HK-2 (cell line): ENCODE measurements around the gene WFDC2.

Source experiments
- DNase-seq: peaks from one replicate; pipeline ENCODE4 v3.0.0-alpha.2; 2018; ENCODE audit not compliant: unreplicated experiment

The WFDC2 gene

GRCh38 chr20:45469336-45470261 lies at the start of gene WFDC2:
WFDC2 (plus strand) TSS chr20:45469753; CDS start chr20:45469782, 29 bp downstream.
- DNase-seq: peak; percentile 34

- DNase-seq: no peak
These were observed 49.4 kb upstream of the WFDC2 start for GRCh38 chr20:45420125-45420524.

- no peak for DNase-seq
These were observed 45.9 kb upstream of the WFDC2 start for GRCh38 chr20:45423700-45424099.

DNA sequence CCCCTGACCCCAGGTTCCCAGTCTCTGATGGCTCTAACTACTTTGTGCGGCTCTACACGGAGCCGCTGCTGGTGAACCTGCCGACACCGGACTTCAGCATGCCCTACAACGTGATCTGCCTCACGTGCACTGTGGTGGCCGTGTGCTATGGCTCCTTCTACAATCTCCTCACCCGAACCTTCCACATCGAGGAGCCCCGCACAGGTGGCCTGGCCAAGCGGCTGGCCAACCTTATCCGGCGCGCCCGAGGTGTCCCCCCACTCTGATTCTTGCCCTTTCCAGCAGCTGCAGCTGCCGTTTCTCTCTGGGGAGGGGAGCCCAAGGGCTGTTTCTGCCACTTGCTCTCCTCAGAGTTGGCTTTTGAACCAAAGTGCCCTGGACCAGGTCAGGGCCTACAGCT lies 44.0 kb upstream of the WFDC2 start:
- no peak for DNase-seq

DNA sequence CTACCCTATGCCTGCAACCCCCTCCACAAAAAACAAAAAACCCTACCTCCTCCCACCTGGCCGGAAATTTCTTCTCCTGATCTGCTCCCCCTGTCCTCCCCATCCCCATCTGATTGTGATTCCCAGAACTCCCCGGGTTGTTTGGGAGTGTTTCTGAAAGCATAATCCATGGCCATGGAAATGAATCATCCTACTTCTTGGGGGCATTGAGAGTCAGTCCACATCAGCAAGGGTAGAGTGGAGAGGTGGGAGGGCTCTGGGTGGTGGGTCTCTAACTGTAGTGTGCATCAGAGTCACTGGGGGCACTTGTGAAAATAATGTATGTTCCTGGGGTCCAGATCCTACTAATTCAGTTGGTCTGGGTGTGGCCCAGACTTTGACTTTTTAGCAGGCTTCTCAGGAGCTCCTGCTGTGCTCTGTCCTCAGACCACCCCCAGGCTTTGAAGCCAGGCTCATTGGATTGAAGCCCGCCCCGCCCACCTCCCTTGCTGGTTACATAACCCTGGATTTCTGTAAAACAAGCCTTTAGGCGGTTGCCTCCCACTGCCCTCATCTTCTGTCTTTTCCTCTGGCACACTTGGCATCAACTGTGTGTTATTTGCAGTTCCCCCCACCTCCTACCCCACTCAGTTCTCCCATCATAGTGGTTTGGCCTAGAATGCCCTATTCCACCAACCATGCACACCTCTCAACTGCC lies 43.1 kb upstream of the WFDC2 start:
- DNase-seq: no peak

DNA sequence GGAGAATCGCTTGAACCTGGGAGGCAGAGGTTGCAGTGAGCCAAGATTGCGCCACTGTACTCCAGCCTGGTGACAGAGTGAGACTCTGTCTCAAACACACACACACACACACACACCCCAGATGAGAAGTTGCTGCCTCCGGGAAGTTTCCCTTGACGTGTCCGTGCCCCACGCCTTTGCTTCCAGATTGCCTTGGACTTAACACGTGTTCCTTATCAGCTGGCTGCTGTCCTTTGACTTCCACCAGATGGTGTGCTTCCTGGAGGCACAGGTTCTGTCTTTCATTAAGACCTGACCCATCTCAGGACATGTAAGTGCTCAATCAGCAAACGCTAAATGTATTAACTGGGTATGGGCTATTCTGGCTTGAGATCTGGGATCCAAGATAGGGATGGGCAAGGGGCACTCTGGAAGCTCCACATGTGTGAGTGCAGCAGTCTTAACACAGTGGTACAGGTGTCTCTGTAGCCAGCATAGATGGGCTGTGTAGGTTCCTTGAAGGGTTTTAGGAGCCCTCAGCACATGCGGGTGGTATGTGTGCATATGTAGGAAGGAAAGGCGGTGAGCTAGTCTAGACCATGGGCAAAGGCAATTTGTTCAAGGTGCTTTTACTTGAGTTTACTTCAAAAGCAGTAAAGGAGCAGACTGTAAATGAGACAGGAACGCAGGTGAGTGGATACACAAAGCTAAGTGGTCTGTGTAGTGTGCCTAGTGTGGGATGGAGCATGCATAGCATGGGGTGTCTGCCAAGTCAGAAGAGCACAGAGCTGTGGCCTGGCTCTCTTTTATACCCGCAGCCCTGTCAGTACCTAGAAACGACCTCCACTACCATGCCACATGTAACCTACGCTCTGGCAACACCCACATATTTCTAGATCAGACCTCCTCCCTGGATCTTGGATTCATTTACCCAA lies 42.1 kb upstream of the WFDC2 start:
- DNase-seq: no peak

DNA sequence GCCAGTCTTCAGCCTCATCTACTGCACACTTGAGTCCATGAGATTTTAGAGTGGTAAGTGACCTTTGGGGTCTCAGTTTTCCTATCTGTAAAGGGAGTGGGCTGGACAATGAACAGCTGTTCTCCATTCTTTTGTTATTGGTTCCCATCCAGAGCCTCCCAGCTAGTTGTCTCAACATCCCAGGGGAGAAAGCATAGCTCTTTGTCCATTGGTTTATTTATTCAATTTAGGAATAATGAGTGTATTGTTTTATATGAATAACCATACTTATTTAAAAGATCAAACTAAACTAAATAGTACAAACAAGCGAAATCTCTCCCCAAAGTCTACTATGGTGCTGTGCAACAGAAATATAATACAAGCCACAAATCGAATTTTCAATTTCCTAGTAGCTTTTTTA lies 39.9 kb upstream of the WFDC2 start:
- no peak for DNase-seq

- no peak for DNase-seq
These were observed 37.3 kb upstream of the WFDC2 start for GRCh38 chr20:45432294-45432693.

DNA sequence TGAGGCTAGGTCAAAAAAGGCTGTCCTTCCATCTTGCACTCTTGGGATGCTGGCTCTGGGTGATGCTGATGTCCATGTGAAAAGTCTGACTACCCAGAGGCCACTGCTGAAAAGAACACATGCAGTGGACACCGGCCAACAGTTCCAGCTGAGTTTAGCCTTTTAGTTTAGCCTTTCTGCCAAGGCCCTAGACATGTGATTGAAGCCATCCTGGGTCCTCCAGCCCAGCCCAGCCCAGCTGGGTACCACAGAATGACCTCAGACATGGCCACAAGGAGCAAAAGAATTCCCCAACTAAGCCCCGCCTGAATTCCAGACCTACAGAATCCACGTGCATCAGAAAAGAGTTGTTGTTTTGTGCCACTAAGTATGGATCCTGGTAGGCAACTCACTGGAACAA lies 36.2 kb upstream of the WFDC2 start:
- peak; percentile 29 for DNase-seq

DNA sequence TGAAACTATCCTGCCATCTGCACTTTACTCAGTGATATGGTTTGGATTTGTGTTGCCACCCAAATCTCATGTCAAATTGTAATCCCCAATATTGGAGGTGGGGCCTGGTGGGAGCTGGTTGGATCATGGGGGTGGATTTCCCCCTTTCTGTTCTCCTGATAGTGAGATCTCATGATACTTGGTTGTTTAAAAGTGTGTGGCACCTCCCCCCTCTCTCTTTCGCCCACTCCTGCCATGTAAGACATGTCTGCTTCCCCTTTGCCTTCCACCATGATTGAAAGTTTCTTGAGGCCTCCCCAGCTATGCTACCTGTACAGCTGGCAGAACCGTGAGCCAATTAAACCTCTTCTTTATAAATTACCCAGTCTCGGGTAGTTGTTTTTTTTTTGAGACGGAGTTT lies 35.6 kb upstream of the WFDC2 start:
- DNase-seq: no peak

- peak; percentile 93 for DNase-seq
These were observed 32.6 kb upstream of the WFDC2 start for GRCh38 chr20:45436732-45437485.

DNA sequence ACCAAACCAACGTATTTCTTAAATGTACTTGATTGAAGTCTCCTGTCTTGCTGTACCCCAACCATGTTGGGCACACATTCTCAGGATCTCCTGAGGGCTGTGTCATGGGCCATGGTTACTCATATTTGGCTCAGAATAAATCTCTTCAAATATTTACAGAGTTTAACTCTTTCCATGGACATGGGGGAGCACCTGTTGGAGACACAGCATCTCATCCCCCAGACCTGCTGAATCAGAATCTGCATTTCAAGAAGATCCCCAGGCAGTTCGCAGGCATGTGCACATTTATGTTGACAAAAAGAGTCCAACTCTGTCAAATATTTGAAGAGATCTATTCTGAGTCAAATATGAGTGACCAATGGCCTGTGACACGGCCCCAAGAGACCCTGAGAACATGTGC lies 29.1 kb upstream of the WFDC2 start:
- no peak for DNase-seq

- no peak for DNase-seq
These were observed 28.5 kb upstream of the WFDC2 start for GRCh38 chr20:45440891-45441685.

DNA sequence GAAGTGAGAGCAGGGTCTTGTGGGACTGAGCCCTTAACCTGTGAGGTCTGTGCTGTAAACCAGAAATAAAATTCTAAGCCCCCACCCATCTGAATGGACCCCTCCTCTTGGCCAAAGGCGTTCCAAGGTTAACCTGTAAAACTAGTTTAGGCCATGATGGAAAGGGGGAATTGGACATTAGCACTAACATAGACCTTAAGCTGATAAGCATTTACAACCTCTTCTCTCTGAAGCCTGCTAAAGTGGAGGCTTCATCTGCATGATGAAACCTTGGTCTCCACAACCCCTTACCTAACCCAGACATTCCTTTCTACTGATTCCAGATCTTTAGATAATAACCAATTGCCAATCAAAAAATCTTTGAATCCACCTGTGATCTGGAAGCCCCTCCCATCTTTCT lies 27.8 kb upstream of the WFDC2 start:
- DNase-seq: no peak

GRCh38 chr20:45444050-45444449 lies 25.5 kb upstream of the WFDC2 start:
- no peak for DNase-seq

- no peak for DNase-seq
These were observed 23.6 kb upstream of the WFDC2 start for GRCh38 chr20:45445805-45446562.

GRCh38 chr20:45448270-45448669 lies 21.3 kb upstream of the WFDC2 start:
- no peak for DNase-seq

GRCh38 chr20:45449528-45449927 lies 20.0 kb upstream of the WFDC2 start:
- no peak for DNase-seq

GRCh38 chr20:45450097-45450818 lies 19.3 kb upstream of the WFDC2 start:
- DNase-seq: no peak
